Stomach (tissue), 4 donors: ENCODE results near the gene SCYGR5.

Experiments used
- EP300 ChIP-seq: sonication (generic); formaldehyde crosslinking; IDR thresholded peaks from one replicate; pipeline ENCODE4 v1.6.1; 2017; ENCODE audit warnings: antibody characterized with exemption
- POLR2A ChIP-seq, 4 donors: fragments of 450-650 bp; IDR thresholded peaks; one replicate each; pipeline ENCODE4 v1.6.1; 2016; ENCODE audit warnings: antibody characterized with exemption in 4 of 4, control low read depth in 2 of 4, mild to moderate bottlenecking in 1 of 4, moderate library complexity in 1 of 4
- TF ChIP-seq, protein P1 (sequence below), 7 experiments: fragments of 450-650 bp in 4 of 7; fragments of 200-600 bp in 3 of 7; sonication (generic) in 3 of 7; IDR thresholded peaks; one replicate each; pipeline ENCODE4 v1.5.1; 2016 to 2019; ENCODE audit warnings: antibody characterized with exemption in 7 of 7, control low read depth in 2 of 7, mild to moderate bottlenecking in 1 of 7

- TF ChIP-seq, protein P1, sequence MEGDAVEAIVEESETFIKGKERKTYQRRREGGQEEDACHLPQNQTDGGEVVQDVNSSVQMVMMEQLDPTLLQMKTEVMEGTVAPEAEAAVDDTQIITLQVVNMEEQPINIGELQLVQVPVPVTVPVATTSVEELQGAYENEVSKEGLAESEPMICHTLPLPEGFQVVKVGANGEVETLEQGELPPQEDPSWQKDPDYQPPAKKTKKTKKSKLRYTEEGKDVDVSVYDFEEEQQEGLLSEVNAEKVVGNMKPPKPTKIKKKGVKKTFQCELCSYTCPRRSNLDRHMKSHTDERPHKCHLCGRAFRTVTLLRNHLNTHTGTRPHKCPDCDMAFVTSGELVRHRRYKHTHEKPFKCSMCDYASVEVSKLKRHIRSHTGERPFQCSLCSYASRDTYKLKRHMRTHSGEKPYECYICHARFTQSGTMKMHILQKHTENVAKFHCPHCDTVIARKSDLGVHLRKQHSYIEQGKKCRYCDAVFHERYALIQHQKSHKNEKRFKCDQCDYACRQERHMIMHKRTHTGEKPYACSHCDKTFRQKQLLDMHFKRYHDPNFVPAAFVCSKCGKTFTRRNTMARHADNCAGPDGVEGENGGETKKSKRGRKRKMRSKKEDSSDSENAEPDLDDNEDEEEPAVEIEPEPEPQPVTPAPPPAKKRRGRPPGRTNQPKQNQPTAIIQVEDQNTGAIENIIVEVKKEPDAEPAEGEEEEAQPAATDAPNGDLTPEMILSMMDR (IDR thresholded peaks at IDR 0.05): no peak
- TF ChIP-seq EP300 (no peak), POLR2A (IDR thresholded peaks at IDR 0.05) (no peak)
These were observed 46.7 kb downstream of the SCYGR5 start for GRCh38 chr2:227713291-227713690.
